Breast epithelium (tissue), 4 donors: ENCODE results near the gene TRPV2. TPM values are rescaled to one million over a fixed set of nuclear protein-coding genes. Genes with fewer than 3 reads are reported as not detected.

Experiments used
- DNase-seq, 2 donors: peaks; one replicate each; pipeline ENCODE4 v3.0.0-alpha.2; 2019; ENCODE audit warnings: low spot score in 2 of 2
- H3K27ac ChIP-seq, 2 donors: fragments of 200-600 bp; sonication (generic) in 1 of 2; one replicate each; pipeline ENCODE4 v1.5.1; 2016 to 2019; ENCODE audit warnings: mild to moderate bottlenecking in 1 of 2
- H3K27me3 ChIP-seq, 2 donors: fragments of 200-600 bp; sonication (generic) in 1 of 2; one replicate each; pipeline versions ENCODE4 v1.5.1 to v1.6.0; 2017 to 2019; ENCODE audit warnings: control low read depth in 1 of 2, mild to moderate bottlenecking in 1 of 2
- H3K36me3 ChIP-seq: fragments of 200-600 bp; one replicate; pipeline ENCODE4 v1.5.1; 2019
- H3K4me1 ChIP-seq, 2 donors: fragments of 200-600 bp; sonication (generic); one replicate each; pipeline ENCODE4 v1.5.1; 2016 to 2019; ENCODE audit warnings: control low read depth in 1 of 2
- H3K4me3 ChIP-seq, 3 donors: fragments of 200-600 bp; sonication (generic); 1 replicate in 2 of 3; 2 replicates in 1 of 3; pipeline ENCODE4 v1.5.1; 2016 to 2019; ENCODE audit warnings: mild to moderate bottlenecking in 3 of 3, moderate library complexity in 2 of 3
- H3K9me3 ChIP-seq, 2 donors: fragments of 200-600 bp; sonication (generic) in 1 of 2; one replicate each; pipeline ENCODE4 v1.5.1; 2016 to 2019; ENCODE audit warnings: control low read depth in 1 of 2
- CTCF ChIP-seq, 3 donors: fragments of 450-650 bp; IDR thresholded peaks; one replicate each; pipeline ENCODE4 v1.5.1; 2016 to 2017; ENCODE audit warnings: antibody characterized with exemption in 3 of 3, mild to moderate bottlenecking in 3 of 3, moderate library complexity in 3 of 3
- POLR2A ChIP-seq: fragments of 450-650 bp; IDR thresholded peaks from one replicate; pipeline ENCODE4 v1.6.1; 2016; ENCODE audit warnings: antibody characterized with exemption, mild to moderate bottlenecking, moderate library complexity
- POLR2AphosphoS5 ChIP-seq, 3 donors: sonication (generic); formaldehyde crosslinking; IDR thresholded peaks; one replicate each; pipeline ENCODE4 v1.6.1; 2017; ENCODE audit warnings: antibody characterized with exemption in 3 of 3
- intact Hi-C: fragments of 100-400 bp; cut with DNase I; formaldehyde crosslinking; loops from one replicate; pipeline ENCODE4 v1.15.1; 2023; ENCODE audit warnings: low total_unique reads
- total RNA-seq, 3 donors: library from RNA; depleted of rRNA; stranded (reverse); fragments of >200 nt; gene quantifications; one replicate each; pipeline ENCODE4 v1.1.0, GENCODE V29; 2016

The TRPV2 gene
- total RNA-seq, 3 donors from 2014 or later, result 6.6 to 14.2 (median 11.3) TPM

GRCh38 chr17:16455997-16456741 is 40.8 kb downstream of the TRPV2 start:
- no peaks in the 10 kb centered on the region for H3K4me1 ChIP-seq
- H3K27me3 ChIP-seq, result no peaks in the 10 kb centered on the region
- no peaks in the 10 kb centered on the region for H3K36me3 ChIP-seq
- no peak overlapping the region for H3K4me3 ChIP-seq
- no peak overlapping the region for H3K27ac ChIP-seq
- no peak for TF ChIP-seq POLR2A
- TF ChIP-seq CTCF (IDR thresholded peaks at IDR 0.05), result no peak
- TF ChIP-seq POLR2AphosphoS5 (IDR thresholded peaks at IDR 0.05), result no peak
- H3K9me3 ChIP-seq, result no peaks in the 10 kb centered on the region
- DNase-seq, result no peak
- intact Hi-C loops, result no loop called here

GRCh38 chr17:16456742-16457316 is 41.5 kb downstream of the TRPV2 start:
- Histone ChIP-seq H3K4me3 (no peak overlapping the region), H3K4me1 (no peaks in the 10 kb centered on the region), H3K9me3 (no peaks in the 10 kb centered on the region), H3K36me3 (no peaks in the 10 kb centered on the region), H3K27me3 (no peaks in the 10 kb centered on the region), H3K27ac (no peak overlapping the region)
- intact Hi-C loops, result no loop called here
- TF ChIP-seq POLR2A (no peak), CTCF (IDR thresholded peaks at IDR 0.05) (no peak), POLR2AphosphoS5 (IDR thresholded peaks at IDR 0.05) (no peak)
- DNase-seq, result no peak

- Histone ChIP-seq H3K9me3 (no peaks in the 10 kb centered on the region), H3K27me3 (no peaks in the 10 kb centered on the region), H3K36me3 (no peaks in the 10 kb centered on the region), H3K27ac (no peak overlapping the region), H3K4me1 (no peaks in the 10 kb centered on the region), H3K4me3 (no peak overlapping the region)
- DNase-seq, result no peak
- no peak for TF ChIP-seq POLR2AphosphoS5 (IDR thresholded peaks at IDR 0.05)
- TF ChIP-seq CTCF (IDR thresholded peaks at IDR 0.05), result no peak
- no peak for TF ChIP-seq POLR2A
- intact Hi-C loops, result no loop called here
Observed at GRCh38 chr17:16459271-16459670, 43.9 kb downstream of the TRPV2 start.

GRCh38 chr17:16459855-16460550 is 44.6 kb downstream of the TRPV2 start:
- TF ChIP-seq CTCF (IDR thresholded peaks at IDR 0.05) (no peak), POLR2A (no peak), POLR2AphosphoS5 (IDR thresholded peaks at IDR 0.05) (no peak)
- Histone ChIP-seq H3K9me3 (no peaks in the 10 kb centered on the region), H3K4me1 (no peaks in the 10 kb centered on the region), H3K36me3 (no peaks in the 10 kb centered on the region), H3K4me3 (no peak overlapping the region), H3K27me3 (no peaks in the 10 kb centered on the region), H3K27ac (no peak overlapping the region)
- no peak for DNase-seq
- intact Hi-C loops, result loop anchor here (10.0 kb wide), 1 partner anchor 55 kb away; no protein-coding TSS in a partner anchor
